ENCODE results near the gene KPNA2. TPM values are rescaled to one million over a fixed set of nuclear protein-coding genes. Genes with fewer than 3 reads are reported as not detected.
"Not testable (repeated sequence)": the region's sequence is repeated elsewhere in the genome, so short reads cannot be mapped to it uniquely, and the experiment has no call there.

The KPNA2 gene
- total RNA-seq, 1 donor from 2014 or later, result 95.4 TPM

DNA sequence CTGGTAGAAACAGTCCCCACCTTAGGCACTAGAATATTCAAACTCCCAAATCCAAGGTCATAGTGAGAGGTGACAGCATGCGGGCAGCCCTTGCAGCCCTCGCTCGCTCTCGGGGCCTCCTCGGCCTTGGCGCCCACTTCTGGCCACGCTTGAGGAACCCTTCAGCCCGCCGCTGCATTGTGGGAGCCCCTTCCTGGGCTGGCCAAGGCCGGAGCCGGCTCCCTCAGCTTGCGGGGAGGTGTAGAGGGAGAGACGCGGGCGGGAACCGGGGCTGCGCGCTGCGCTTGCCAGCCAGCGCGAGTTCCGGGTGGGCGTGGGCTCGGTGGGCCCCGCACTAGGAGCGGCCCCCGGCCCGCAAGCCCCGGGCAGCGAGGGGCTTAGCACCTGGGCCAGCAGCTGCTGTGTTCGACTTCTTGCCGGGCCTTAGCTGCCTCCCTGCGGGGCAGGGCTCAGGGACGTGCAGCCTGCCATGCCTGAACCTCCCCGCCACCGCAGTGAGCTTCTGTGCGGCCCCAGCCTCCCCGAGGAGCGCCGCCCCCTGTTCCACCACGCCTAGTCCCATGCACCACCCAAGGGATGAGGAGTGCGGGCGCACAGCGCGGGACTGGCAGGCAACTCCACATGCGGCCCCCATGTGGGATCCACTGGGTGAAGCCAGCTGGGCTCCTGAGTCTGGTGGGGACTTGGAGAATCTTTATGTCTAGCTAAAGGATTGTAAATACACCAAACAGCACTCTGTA is 45.0 kb downstream of the KPNA2 start:
- Mint-ChIP-seq H3K36me3 (ENCODE audit: low read depth) (no peaks in the 10 kb centered on the region), H3K27ac (ENCODE audit: unreplicated experiment) (no peak overlapping the region), H3K4me3 (ENCODE audit: unreplicated experiment) (no peak overlapping the region), H3K9me3 (ENCODE audit: low read depth) (no peaks in the 10 kb centered on the region), H3K4me1 (ENCODE audit: low read depth) (peaks cover 7% of the 10 kb centered on the region), H3K27me3 (ENCODE audit: low read depth) (no peaks in the 10 kb centered on the region)
- no peak for DNase-seq (ENCODE audit: low spot score)
- TF ChIP-seq, protein P1, sequence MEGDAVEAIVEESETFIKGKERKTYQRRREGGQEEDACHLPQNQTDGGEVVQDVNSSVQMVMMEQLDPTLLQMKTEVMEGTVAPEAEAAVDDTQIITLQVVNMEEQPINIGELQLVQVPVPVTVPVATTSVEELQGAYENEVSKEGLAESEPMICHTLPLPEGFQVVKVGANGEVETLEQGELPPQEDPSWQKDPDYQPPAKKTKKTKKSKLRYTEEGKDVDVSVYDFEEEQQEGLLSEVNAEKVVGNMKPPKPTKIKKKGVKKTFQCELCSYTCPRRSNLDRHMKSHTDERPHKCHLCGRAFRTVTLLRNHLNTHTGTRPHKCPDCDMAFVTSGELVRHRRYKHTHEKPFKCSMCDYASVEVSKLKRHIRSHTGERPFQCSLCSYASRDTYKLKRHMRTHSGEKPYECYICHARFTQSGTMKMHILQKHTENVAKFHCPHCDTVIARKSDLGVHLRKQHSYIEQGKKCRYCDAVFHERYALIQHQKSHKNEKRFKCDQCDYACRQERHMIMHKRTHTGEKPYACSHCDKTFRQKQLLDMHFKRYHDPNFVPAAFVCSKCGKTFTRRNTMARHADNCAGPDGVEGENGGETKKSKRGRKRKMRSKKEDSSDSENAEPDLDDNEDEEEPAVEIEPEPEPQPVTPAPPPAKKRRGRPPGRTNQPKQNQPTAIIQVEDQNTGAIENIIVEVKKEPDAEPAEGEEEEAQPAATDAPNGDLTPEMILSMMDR (IDR thresholded peaks at IDR 0.05), result no peak

DNA sequence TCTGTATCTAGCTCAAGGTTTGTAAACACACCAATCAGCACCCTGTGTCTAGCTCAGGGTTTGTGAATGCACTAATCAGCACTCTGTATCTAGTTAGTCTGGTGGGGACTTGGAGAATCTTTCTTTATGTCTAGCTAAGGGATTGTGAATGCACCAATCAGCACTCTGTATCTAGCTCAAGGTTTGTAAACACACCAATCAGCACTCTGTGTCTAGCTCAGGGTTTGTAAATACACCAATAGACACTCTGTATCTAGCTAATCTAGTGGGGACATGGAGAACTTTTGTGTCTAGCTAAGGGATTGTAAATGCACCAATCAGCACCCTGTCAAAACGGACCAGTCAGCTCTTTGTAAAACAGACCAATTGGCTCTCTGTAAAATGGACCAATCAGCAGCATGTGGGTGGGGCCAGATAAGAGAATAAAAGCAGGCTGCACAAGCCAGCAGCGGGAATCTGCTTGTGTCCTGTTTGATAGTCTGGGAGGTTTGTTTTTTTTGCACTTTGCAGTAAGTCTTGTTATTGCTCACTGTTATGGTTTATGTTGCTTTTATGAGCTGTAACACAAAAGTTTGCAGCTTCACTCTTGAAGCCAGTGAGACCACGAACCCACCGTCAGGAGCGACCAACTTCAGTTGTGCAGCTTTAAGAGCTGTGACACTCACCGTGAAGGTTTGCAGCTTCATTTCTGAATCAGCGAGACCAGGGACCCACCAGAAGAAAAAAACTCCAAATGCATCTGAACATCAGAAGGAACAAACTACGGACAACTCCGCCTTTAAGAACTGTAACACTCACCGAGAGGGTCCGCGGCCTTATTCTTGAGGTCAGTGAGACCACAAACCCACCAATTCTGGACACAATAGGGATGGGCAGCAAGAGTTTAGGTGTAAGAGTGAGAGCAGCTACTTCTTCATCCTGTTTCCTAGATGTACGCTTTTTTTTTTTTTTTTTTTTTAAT is 46.0 kb downstream of the KPNA2 start:
- DNase-seq (ENCODE audit: low spot score); H3K4me3 Mint-ChIP-seq (ENCODE audit: unreplicated experiment); H3K27ac Mint-ChIP-seq (ENCODE audit: unreplicated experiment); H3K36me3 Mint-ChIP-seq (ENCODE audit: low read depth); H3K9me3 Mint-ChIP-seq (ENCODE audit: low read depth); H3K27me3 Mint-ChIP-seq (ENCODE audit: low read depth): not testable (repeated sequence)
- H3K4me1 Mint-ChIP-seq (ENCODE audit: low read depth), result peaks cover 11% of the 10 kb centered on the region

DNA sequence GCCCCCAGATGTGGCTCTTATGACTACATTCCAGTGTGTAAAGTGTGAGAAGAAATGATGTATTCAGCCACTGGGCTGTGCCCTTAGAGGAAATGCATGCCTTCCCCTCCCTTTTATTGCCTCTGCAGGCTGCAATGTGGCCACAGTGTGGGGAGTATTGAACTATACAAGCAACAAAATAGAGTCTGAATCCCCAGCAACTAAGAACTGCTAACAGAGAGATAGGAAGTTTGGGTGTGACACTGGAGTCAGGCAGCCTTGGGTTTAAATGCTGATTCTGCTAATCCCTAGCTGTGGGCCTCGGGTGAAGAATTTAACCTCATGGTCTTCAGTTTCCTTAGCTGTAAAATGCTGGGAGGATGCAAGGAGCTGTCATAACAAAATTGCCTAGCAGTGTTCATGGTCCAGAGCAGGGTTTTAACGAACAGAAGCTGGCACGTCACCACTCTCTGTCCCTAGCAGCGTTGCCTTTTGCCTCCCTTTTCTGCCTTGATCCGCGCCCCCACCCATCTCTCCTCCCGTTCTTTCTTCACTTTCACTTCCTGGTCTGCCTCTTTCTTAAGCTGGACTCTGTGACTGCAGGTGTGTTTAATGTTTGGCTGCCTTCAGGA is 50.3 kb downstream of the KPNA2 start:
- H3K27me3 Mint-ChIP-seq (ENCODE audit: low read depth), result no peaks in the 10 kb centered on the region
- H3K4me3 Mint-ChIP-seq (ENCODE audit: unreplicated experiment), result no peak overlapping the region
- TF ChIP-seq, protein P1 (IDR thresholded peaks at IDR 0.05), result no peak
- peaks cover 25% of the 10 kb centered on the region for H3K4me1 Mint-ChIP-seq (ENCODE audit: low read depth)
- no peaks in the 10 kb centered on the region for H3K9me3 Mint-ChIP-seq (ENCODE audit: low read depth)
- DNase-seq (ENCODE audit: low spot score), result no peak
- H3K36me3 Mint-ChIP-seq (ENCODE audit: low read depth), result no peaks in the 10 kb centered on the region
- H3K27ac Mint-ChIP-seq (ENCODE audit: unreplicated experiment), result no peak overlapping the region

DNA sequence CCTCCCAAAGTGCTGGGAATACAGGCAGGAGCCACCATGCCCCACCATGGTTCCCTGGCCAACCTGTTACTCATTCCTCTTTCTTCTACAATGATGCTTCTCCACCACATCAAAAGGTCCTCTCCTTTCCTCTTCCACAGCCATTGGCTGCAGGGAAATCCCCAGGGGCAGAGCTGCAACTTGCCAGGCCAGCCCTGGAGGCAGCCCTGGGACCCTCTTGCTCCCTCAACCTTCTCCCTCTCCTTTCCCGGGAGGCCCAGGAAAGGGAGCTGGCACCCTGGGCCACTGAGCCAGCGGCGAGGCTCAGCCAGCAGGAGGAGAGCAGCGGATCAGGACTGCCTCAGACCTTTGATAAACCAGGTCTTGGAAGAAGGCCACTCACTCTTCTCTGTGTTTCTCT is 51.1 kb downstream of the KPNA2 start:
- peaks cover 28% of the 10 kb centered on the region for H3K4me1 Mint-ChIP-seq (ENCODE audit: low read depth)
- not testable (repeated sequence) for H3K27ac Mint-ChIP-seq (ENCODE audit: unreplicated experiment); H3K36me3 Mint-ChIP-seq (ENCODE audit: low read depth); H3K27me3 Mint-ChIP-seq (ENCODE audit: low read depth); DNase-seq (ENCODE audit: low spot score); H3K4me3 Mint-ChIP-seq (ENCODE audit: unreplicated experiment); H3K9me3 Mint-ChIP-seq (ENCODE audit: low read depth)

DNA sequence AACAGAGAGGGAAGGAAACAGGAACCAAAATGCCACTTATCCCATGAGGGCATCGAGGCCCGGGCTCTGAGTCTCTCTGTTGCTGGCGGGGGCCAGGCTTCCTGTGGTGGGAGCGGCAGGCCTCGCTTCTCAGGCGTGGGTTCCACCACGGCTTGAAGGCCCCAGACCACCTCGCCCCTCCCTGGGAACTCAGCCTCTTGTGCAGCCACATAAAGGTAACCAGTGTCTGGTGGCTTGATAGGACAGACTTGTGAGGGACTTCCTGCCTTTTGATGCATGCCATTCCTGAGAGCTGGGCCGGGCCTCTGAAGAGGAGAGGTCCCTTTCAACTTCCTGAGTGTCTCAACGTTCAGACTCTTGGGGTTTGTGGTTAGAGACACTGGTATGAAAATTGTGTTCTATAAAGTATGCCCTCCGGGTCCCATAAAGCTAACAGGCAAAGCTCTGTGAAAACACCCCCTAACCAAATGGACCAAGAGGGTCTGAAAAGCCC is 51.6 kb downstream of the KPNA2 start:
- not testable (repeated sequence) for H3K4me3 Mint-ChIP-seq (ENCODE audit: unreplicated experiment)

DNA sequence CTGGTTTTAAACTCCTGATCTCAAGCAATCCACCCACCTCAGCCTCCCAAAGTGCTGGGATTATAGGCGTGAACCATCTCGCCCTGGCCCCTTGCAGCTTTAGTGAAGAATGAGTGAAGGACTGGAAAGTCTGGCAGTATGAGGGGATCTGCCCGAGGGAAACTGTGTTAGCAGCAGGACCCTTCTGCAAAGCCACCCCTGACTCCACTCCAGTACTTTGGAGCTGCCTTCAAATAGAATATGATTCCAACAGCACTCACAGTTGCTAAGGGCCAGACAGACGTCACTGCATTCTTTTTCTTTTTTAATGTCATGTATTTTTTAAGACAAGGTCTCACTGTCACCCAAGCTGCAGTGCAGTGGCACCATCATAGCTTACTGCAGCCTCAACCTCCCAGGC is 52.3 kb downstream of the KPNA2 start:
- Mint-ChIP-seq H3K4me3 (ENCODE audit: unreplicated experiment) (no peak overlapping the region), H3K9me3 (ENCODE audit: low read depth) (no peaks in the 10 kb centered on the region), H3K27me3 (ENCODE audit: low read depth) (no peaks in the 10 kb centered on the region), H3K36me3 (ENCODE audit: low read depth) (no peaks in the 10 kb centered on the region), H3K27ac (ENCODE audit: unreplicated experiment) (no peak overlapping the region), H3K4me1 (ENCODE audit: low read depth) (peaks cover 28% of the 10 kb centered on the region)
- DNase-seq (ENCODE audit: low spot score), result no peak
- TF ChIP-seq, protein P1 (IDR thresholded peaks at IDR 0.05), result no peak

More for the DNA sequence above, 51.6 kb downstream of the KPNA2 start:
- not testable (repeated sequence) for H3K9me3 Mint-ChIP-seq (ENCODE audit: low read depth); H3K27me3 Mint-ChIP-seq (ENCODE audit: low read depth); H3K27ac Mint-ChIP-seq (ENCODE audit: unreplicated experiment); H3K36me3 Mint-ChIP-seq (ENCODE audit: low read depth); DNase-seq (ENCODE audit: low spot score)
- H3K4me1 Mint-ChIP-seq (ENCODE audit: low read depth), result peaks cover 28% of the 10 kb centered on the region

Measured in chondrocyte (in vitro differentiated cells).